ENCODE measurements around the gene SIRPA.

The SIRPA gene

DNA sequence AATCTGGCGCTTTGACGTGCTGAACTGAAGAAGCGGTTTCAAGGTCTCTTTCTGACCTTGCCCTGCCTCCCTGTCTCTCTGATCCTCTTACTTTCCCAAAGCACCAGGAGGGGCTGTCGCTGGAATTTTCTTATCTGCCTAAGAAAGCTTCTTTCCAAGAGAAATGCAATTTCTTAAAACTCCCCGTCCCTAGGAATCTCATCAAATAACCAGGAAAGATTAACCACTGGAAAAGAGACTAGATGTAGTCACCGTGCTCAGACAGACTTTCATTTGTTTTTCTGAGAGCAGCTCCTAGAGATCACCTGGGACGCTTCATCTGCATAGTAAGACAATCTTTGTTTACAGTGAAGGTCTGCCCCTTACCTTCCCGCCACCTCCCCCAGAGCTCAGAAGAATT is 60.0 kb downstream of the SIRPA start:
- H2AK5ac ChIP-seq (ENCODE audit: low read length, severe bottlenecking): no peak overlapping the region
- H4K8ac ChIP-seq (ENCODE audit: low read length): no peak overlapping the region
- H2AFZ ChIP-seq (ENCODE audit: low read depth, low read length): no peak overlapping the region
- H2BK12ac ChIP-seq (ENCODE audit: low read length in 2 of 2): no peak overlapping the region
- H3K18ac ChIP-seq (ENCODE audit: low read depth in 1 of 2, low read length in 2 of 2): no peak overlapping the region
- no peak overlapping the region for H2BK5ac ChIP-seq (ENCODE audit: low read depth, low read length, poor library complexity, severe bottlenecking)
- H3K4me3 ChIP-seq (ENCODE audit: insufficient read depth in 1 of 2, low read depth in 1 of 2, low read length in 2 of 2): no peak overlapping the region
- no peak overlapping the region for H3K14ac ChIP-seq (ENCODE audit: low read length in 2 of 2)
- no peaks in the 10 kb centered on the region for H3K9me3 ChIP-seq (ENCODE audit: control insufficient read depth, low read length)
- no peak for DNase-seq
- no peak overlapping the region for H3K4me2 ChIP-seq (ENCODE audit: low read length, poor library complexity, severe bottlenecking)
- no peak overlapping the region for H2BK120ac ChIP-seq (ENCODE audit: low read depth, low read length)
- H3K4me1 ChIP-seq (ENCODE audit: control insufficient read depth, insufficient read depth, low read depth, low read length): no peaks in the 10 kb centered on the region
- H3K27ac ChIP-seq (ENCODE audit: low read length, poor library complexity, severe bottlenecking): no peak overlapping the region
- H3K36me3 ChIP-seq (ENCODE audit: control insufficient read depth in 1 of 2, insufficient read depth in 2 of 2, low read depth in 1 of 2, low read length in 2 of 2): no peaks in the 10 kb centered on the region
- no peak overlapping the region for H4K91ac ChIP-seq (ENCODE audit: low read length)
- no peak overlapping the region for H2BK15ac ChIP-seq (ENCODE audit: low read depth, poor library complexity, severe bottlenecking)
- WGBS: 29% methylated on average over 8 of the region's 8 CpGs
- no peaks in the 10 kb centered on the region for H3K79me1 ChIP-seq (replicated peaks; ENCODE audit: low read length, poor library complexity, severe bottlenecking)
- H3K23ac ChIP-seq (ENCODE audit: low read length in 2 of 2): no peak overlapping the region
- no peak overlapping the region for H3K9ac ChIP-seq (ENCODE audit: low read length)
- H3K27me3 ChIP-seq (ENCODE audit: control insufficient read depth in 1 of 2, insufficient read depth in 1 of 2, low read length in 2 of 2): peaks cover 0 to 19% of the 10 kb centered on the region in 2 experiments
- no peak overlapping the region for H3K4ac ChIP-seq (ENCODE audit: low read depth in 1 of 2, low read length in 2 of 2)

DNA sequence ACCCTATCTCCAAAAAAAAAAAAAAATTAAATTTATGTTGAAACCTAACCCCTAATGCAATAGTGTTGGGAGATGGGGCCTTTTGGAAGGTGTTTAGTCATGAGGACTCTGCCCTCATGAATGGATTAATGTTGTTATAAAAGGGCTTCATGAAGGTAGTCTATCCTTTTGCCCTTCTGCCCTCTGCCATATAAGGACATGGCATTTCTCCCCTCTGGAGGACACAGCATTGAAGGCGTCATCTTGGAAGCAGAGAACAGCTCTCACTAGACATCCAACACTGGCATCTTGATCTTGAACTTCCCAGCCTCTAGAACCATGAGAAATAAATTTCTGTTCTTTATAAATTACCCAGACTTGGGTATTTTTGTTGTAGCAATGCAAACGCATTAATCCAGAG is 63.2 kb downstream of the SIRPA start:
- Histone ChIP-seq H3K23ac (ENCODE audit: low read length in 2 of 2) (no peak overlapping the region), H2AFZ (ENCODE audit: low read depth, low read length) (no peak overlapping the region), H3K18ac (ENCODE audit: low read depth in 1 of 2, low read length in 2 of 2) (no peak overlapping the region), H3K4me2 (ENCODE audit: low read length, poor library complexity, severe bottlenecking) (no peak overlapping the region), H3K4me3 (ENCODE audit: insufficient read depth in 1 of 2, low read depth in 1 of 2, low read length in 2 of 2) (no peak overlapping the region), H4K91ac (ENCODE audit: low read length) (no peak overlapping the region), H3K36me3 (ENCODE audit: control insufficient read depth in 1 of 2, insufficient read depth in 2 of 2, low read depth in 1 of 2, low read length in 2 of 2) (no peaks in the 10 kb centered on the region), H3K79me1 (replicated peaks; ENCODE audit: low read length, poor library complexity, severe bottlenecking) (no peaks in the 10 kb centered on the region), H2AK5ac (ENCODE audit: low read length, severe bottlenecking) (no peak overlapping the region), H3K9ac (ENCODE audit: low read length) (no peak overlapping the region), H3K14ac (ENCODE audit: low read length in 2 of 2) (no peak overlapping the region), H2BK12ac (ENCODE audit: low read length in 2 of 2) (no peak overlapping the region), H4K8ac (ENCODE audit: low read length) (no peak overlapping the region), H3K27me3 (ENCODE audit: control insufficient read depth in 1 of 2, insufficient read depth in 1 of 2, low read length in 2 of 2) (peaks cover 20 to 33% of the 10 kb centered on the region in 2 experiments), H2BK120ac (ENCODE audit: low read depth, low read length) (no peak overlapping the region), H2BK5ac (ENCODE audit: low read depth, low read length, poor library complexity, severe bottlenecking) (no peak overlapping the region), H3K4ac (ENCODE audit: low read depth in 1 of 2, low read length in 2 of 2) (no peak overlapping the region), H2BK15ac (ENCODE audit: low read depth, poor library complexity, severe bottlenecking) (no peak overlapping the region), H3K4me1 (ENCODE audit: control insufficient read depth, insufficient read depth, low read depth, low read length) (no peaks in the 10 kb centered on the region), H3K9me3 (ENCODE audit: control insufficient read depth, low read length) (no peaks in the 10 kb centered on the region), H3K27ac (ENCODE audit: low read length, poor library complexity, severe bottlenecking) (no peak overlapping the region)
- no peak for DNase-seq
- 76% methylated on average over 2 of the region's 2 CpGs for WGBS

DNA sequence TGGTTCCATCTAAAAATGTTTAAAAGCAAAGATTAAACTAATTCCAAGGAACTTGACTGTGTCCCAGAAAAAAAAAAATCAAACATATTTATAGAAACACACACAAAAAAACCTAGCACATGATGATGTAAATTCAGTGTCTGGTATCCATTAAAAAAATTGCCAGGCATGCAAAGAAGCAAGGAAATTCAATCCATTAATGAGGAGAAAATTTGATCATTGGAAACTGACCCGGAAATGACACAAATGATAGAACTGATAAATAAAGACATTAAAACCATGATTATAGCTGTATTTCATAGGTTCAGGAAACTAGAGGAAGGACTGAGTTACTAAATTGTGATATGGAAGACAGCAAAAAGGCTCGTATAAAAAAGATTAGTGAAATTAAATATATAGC is 63.9 kb downstream of the SIRPA start:
- Histone ChIP-seq H3K9ac (ENCODE audit: low read length) (no peak overlapping the region), H2BK15ac (ENCODE audit: low read depth, poor library complexity, severe bottlenecking) (no peak overlapping the region), H3K14ac (ENCODE audit: low read length in 2 of 2) (no peak overlapping the region), H4K91ac (ENCODE audit: low read length) (no peak overlapping the region), H3K18ac (ENCODE audit: low read depth in 1 of 2, low read length in 2 of 2) (no peak overlapping the region), H3K36me3 (ENCODE audit: control insufficient read depth in 1 of 2, insufficient read depth in 2 of 2, low read depth in 1 of 2, low read length in 2 of 2) (no peaks in the 10 kb centered on the region), H3K79me1 (replicated peaks; ENCODE audit: low read length, poor library complexity, severe bottlenecking) (no peaks in the 10 kb centered on the region), H3K4me2 (ENCODE audit: low read length, poor library complexity, severe bottlenecking) (no peak overlapping the region), H3K27ac (ENCODE audit: low read length, poor library complexity, severe bottlenecking) (no peak overlapping the region), H3K9me3 (ENCODE audit: control insufficient read depth, low read length) (no peaks in the 10 kb centered on the region), H4K8ac (ENCODE audit: low read length) (no peak overlapping the region), H3K23ac (ENCODE audit: low read length in 2 of 2) (no peak overlapping the region), H2AK5ac (ENCODE audit: low read length, severe bottlenecking) (no peak overlapping the region), H2BK120ac (ENCODE audit: low read depth, low read length) (no peak overlapping the region), H2AFZ (ENCODE audit: low read depth, low read length) (no peak overlapping the region), H2BK5ac (ENCODE audit: low read depth, low read length, poor library complexity, severe bottlenecking) (no peak overlapping the region), H2BK12ac (ENCODE audit: low read length in 2 of 2) (no peak overlapping the region), H3K4me3 (ENCODE audit: insufficient read depth in 1 of 2, low read depth in 1 of 2, low read length in 2 of 2) (no peak overlapping the region), H3K4ac (ENCODE audit: low read depth in 1 of 2, low read length in 2 of 2) (no peak overlapping the region), H3K4me1 (ENCODE audit: control insufficient read depth, insufficient read depth, low read depth, low read length) (no peaks in the 10 kb centered on the region), H3K27me3 (ENCODE audit: control insufficient read depth in 1 of 2, insufficient read depth in 1 of 2, low read length in 2 of 2) (peaks cover 20 to 40% of the 10 kb centered on the region in 2 experiments)
- no CpG with 5 or more reads among the region's 2 CpGs for WGBS
- no peak for DNase-seq

DNA sequence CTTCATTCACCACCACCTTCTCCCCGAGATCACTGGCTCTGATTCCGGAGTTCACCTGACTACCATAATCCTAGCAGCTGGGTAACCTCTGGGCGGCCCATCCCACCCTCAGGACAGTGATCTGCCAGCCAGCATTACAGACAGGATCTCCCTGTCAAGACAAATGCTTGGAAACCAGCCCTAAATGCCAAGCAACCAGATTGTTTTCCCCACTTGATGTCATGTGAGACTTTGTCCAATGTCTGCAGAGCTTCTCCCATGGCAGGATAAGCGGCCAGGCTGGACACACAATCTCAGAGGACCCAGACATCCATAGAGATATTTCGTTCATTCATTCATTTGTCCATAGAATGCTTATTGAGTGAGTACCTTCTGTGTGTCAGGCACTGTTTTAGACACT is 66.2 kb downstream of the SIRPA start:
- Histone ChIP-seq H3K9me3 (ENCODE audit: control insufficient read depth, low read length) (no peaks in the 10 kb centered on the region), H2BK12ac (ENCODE audit: low read length in 2 of 2) (no peak overlapping the region), H3K9ac (ENCODE audit: low read length) (no peak overlapping the region), H3K4ac (ENCODE audit: low read depth in 1 of 2, low read length in 2 of 2) (no peak overlapping the region), H3K27me3 (ENCODE audit: control insufficient read depth in 1 of 2, insufficient read depth in 1 of 2, low read length in 2 of 2) (peaks cover 27 to 52% of the 10 kb centered on the region in 2 experiments), H3K4me1 (ENCODE audit: control insufficient read depth, insufficient read depth, low read depth, low read length) (peaks cover 3% of the 10 kb centered on the region), H3K14ac (ENCODE audit: low read length in 2 of 2) (no peak overlapping the region), H4K91ac (ENCODE audit: low read length) (no peak overlapping the region), H3K4me2 (ENCODE audit: low read length, poor library complexity, severe bottlenecking) (no peak overlapping the region), H3K27ac (ENCODE audit: low read length, poor library complexity, severe bottlenecking) (no peak overlapping the region), H2AK5ac (ENCODE audit: low read length, severe bottlenecking) (peak overlapping the region; percentile 42), H2BK120ac (ENCODE audit: low read depth, low read length) (no peak overlapping the region), H2AFZ (ENCODE audit: low read depth, low read length) (no peak overlapping the region), H2BK5ac (ENCODE audit: low read depth, low read length, poor library complexity, severe bottlenecking) (no peak overlapping the region), H2BK15ac (ENCODE audit: low read depth, poor library complexity, severe bottlenecking) (no peak overlapping the region), H3K79me1 (replicated peaks; ENCODE audit: low read length, poor library complexity, severe bottlenecking) (no peaks in the 10 kb centered on the region), H3K36me3 (ENCODE audit: control insufficient read depth in 1 of 2, insufficient read depth in 2 of 2, low read depth in 1 of 2, low read length in 2 of 2) (no peaks in the 10 kb centered on the region), H3K23ac (ENCODE audit: low read length in 2 of 2) (no peak overlapping the region), H4K8ac (ENCODE audit: low read length) (no peak overlapping the region), H3K18ac (ENCODE audit: low read depth in 1 of 2, low read length in 2 of 2) (no peak overlapping the region), H3K4me3 (ENCODE audit: insufficient read depth in 1 of 2, low read depth in 1 of 2, low read length in 2 of 2) (no peak overlapping the region)
- DNase-seq: no peak
- WGBS: 68% methylated on average over 5 of the region's 5 CpGs
